AML-193 (cell line): ENCODE measurements around the gene ADCYAP1R1.
A peak's percentile ranks its signal among the peaks of the same experiment; 100 is the strongest.
"Not testable (repeated sequence)": the region's sequence is repeated elsewhere in the genome, so short reads cannot be mapped to it uniquely, and the experiment has no call there.

Experiments used
- DNase-seq, 2 experiments: peaks; one replicate each; lab custom pipeline; 2025; lab: John Stamatoyannopoulos, UW

Gene ADCYAP1R1

GRCh38 chr7:31134246-31135188, 82.4 kb downstream of the ADCYAP1R1 start:
- peak; percentile 37 to 58 for DNase-seq

- DNase-seq = no peak
Observed at GRCh38 chr7:31137234-31137633, 85.1 kb downstream of the ADCYAP1R1 start.

- no peak for DNase-seq
Observed at GRCh38 chr7:31145339-31145738, 93.2 kb downstream of the ADCYAP1R1 start.

- no peak for DNase-seq
Observed at GRCh38 chr7:31146030-31146429, 93.9 kb downstream of the ADCYAP1R1 start.

- no peak for DNase-seq
Observed at GRCh38 chr7:31146538-31146937, 94.4 kb downstream of the ADCYAP1R1 start.

- no peak for DNase-seq
Observed at GRCh38 chr7:31151849-31152248, 99.7 kb downstream of the ADCYAP1R1 start.

GRCh38 chr7:31153318-31153717, 101.2 kb downstream of the ADCYAP1R1 start:
- DNase-seq = not testable (repeated sequence)

- no peak for DNase-seq
Observed at GRCh38 chr7:31160941-31161340, 108.8 kb downstream of the ADCYAP1R1 start.
